ENCODE data around the gene RC3H2.
A peak's percentile ranks its signal among the peaks of the same experiment; 100 is the strongest.

The RC3H2 gene, protein sequence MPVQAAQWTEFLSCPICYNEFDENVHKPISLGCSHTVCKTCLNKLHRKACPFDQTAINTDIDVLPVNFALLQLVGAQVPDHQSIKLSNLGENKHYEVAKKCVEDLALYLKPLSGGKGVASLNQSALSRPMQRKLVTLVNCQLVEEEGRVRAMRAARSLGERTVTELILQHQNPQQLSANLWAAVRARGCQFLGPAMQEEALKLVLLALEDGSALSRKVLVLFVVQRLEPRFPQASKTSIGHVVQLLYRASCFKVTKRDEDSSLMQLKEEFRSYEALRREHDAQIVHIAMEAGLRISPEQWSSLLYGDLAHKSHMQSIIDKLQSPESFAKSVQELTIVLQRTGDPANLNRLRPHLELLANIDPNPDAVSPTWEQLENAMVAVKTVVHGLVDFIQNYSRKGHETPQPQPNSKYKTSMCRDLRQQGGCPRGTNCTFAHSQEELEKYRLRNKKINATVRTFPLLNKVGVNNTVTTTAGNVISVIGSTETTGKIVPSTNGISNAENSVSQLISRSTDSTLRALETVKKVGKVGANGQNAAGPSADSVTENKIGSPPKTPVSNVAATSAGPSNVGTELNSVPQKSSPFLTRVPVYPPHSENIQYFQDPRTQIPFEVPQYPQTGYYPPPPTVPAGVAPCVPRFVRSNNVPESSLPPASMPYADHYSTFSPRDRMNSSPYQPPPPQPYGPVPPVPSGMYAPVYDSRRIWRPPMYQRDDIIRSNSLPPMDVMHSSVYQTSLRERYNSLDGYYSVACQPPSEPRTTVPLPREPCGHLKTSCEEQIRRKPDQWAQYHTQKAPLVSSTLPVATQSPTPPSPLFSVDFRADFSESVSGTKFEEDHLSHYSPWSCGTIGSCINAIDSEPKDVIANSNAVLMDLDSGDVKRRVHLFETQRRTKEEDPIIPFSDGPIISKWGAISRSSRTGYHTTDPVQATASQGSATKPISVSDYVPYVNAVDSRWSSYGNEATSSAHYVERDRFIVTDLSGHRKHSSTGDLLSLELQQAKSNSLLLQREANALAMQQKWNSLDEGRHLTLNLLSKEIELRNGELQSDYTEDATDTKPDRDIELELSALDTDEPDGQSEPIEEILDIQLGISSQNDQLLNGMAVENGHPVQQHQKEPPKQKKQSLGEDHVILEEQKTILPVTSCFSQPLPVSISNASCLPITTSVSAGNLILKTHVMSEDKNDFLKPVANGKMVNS

DNA sequence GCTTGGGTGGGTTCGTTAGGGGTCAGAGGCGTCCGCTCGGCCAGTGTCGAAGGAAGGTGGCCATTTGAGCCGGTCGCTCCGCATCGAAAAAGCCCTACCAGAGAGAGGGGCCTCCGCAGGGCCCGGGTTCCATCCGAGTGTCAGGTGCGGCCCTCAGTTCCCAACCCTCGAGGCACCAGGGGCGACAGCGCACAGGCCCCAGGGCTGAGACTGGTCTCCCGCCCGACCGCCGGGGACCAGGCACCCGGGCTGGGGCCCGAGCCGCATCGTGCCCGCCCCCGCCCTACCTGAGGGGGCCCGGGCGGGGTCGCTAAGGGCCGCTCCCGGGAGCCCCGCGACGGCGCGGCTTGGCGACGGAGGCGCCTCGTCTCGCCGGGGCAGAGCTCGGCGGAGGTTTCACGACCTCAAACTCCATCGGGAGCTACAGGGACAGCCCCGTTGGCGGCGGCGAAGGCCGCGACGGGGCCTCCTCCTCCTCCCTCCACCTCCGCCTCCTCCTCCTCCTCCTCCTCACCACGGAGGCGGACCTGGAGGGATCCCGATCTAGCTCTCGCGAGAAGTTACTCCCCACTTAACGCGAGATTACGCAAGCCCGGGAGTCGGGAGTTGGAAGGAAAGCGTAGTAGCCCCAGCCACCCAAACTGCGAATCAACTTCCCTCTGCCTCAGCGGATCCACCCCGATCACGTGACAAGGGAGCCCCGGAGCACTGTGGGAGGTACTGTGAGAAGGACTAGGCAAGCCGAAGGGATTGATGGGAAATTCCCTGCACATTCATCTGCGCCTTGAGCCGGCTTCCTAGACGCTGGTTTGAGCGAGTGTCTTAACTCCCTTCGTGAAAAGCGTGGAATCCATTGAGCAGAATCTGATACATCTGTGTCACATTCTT, at the start of gene RC3H2:
RC3H2 (minus strand) TSS at position 537 of the 888 bp plus-strand sequence. CDS start 7,850 bp downstream, outside the sequence.
- Histone ChIP-seq H3K27me3 (no peaks in the 10 kb centered on the region), H3K4me1 (ENCODE audit: control insufficient read depth in 1 of 2, insufficient read depth in 1 of 2, low read depth in 1 of 2, low read length in 1 of 2) (peaks cover 27 to 32% of the 10 kb centered on the region in 2 experiments), H3K27ac (peak within 1 kb of the TSS; percentile 96), H3K36me3 (no peaks in the 10 kb centered on the region), H3K9me3 (no peaks in the 10 kb centered on the region), H3K4me3 (ENCODE audit: low read depth in 1 of 2, low read length in 1 of 2) (peak within 1 kb of the TSS; percentile 82 to 93)
- TF ChIP-seq, protein P1, sequence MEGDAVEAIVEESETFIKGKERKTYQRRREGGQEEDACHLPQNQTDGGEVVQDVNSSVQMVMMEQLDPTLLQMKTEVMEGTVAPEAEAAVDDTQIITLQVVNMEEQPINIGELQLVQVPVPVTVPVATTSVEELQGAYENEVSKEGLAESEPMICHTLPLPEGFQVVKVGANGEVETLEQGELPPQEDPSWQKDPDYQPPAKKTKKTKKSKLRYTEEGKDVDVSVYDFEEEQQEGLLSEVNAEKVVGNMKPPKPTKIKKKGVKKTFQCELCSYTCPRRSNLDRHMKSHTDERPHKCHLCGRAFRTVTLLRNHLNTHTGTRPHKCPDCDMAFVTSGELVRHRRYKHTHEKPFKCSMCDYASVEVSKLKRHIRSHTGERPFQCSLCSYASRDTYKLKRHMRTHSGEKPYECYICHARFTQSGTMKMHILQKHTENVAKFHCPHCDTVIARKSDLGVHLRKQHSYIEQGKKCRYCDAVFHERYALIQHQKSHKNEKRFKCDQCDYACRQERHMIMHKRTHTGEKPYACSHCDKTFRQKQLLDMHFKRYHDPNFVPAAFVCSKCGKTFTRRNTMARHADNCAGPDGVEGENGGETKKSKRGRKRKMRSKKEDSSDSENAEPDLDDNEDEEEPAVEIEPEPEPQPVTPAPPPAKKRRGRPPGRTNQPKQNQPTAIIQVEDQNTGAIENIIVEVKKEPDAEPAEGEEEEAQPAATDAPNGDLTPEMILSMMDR (IDR thresholded peaks at IDR 0.05) = peak; percentile 19

DNA sequence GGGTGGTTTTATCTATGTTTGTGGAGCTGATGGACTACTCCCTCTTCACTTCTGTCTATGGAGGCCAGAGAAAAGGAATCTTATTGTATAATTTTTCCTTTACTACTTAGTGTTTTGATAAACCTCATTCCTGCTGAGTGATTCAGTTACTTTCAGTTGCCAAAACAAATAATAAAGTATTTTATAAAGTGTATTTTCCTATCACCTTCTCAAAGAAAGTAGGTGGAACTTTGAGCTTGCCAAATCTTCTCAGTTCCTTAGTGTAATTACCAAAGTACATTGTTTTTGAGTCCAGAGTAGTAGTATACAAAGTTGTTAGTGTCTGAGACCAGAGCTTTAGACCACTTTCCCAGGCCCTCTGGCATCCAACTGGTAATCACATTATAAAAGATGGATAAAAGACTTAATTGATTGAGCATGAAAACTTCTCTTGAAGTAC, 49.1 kb upstream of the RC3H2 start:
- TF ChIP-seq, protein P1 (IDR thresholded peaks at IDR 0.05) = no peak
- H3K4me1 ChIP-seq (ENCODE audit: control insufficient read depth in 1 of 2, insufficient read depth in 1 of 2, low read depth in 1 of 2, low read length in 1 of 2) = peaks cover 0 to 9% of the 10 kb centered on the region in 2 experiments
- H3K9me3 ChIP-seq = no peaks in the 10 kb centered on the region
- H3K36me3 ChIP-seq = no peaks in the 10 kb centered on the region
- no peaks in the 10 kb centered on the region for H3K27me3 ChIP-seq
- no peak overlapping the region for H3K4me3 ChIP-seq (ENCODE audit: low read depth in 1 of 2, low read length in 1 of 2)
- no peak overlapping the region for H3K27ac ChIP-seq

DNA sequence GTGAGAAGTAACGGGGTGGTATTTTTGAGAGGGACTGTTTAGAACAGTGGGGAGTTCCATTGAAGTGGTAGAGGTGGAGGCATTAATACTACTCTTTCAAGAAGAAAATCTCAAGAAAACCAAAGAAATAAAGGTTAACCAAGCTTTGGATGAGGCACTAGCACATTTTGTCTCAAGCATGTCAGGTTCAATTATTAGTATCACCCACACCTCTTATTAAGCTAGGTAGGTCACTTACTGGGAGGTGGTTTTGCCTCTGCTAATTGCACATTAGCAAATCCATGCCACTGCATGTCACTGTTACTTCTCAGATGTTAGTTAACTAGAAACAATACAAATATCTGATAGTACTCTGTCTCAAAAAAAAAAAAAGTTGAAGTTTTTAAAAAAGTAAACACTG, 45.9 kb upstream of the RC3H2 start:
- Histone ChIP-seq H3K36me3 (no peaks in the 10 kb centered on the region), H3K9me3 (no peaks in the 10 kb centered on the region), H3K27ac (no peak overlapping the region), H3K4me1 (ENCODE audit: control insufficient read depth in 1 of 2, insufficient read depth in 1 of 2, low read depth in 1 of 2, low read length in 1 of 2) (peaks cover 0 to 9% of the 10 kb centered on the region in 2 experiments), H3K4me3 (ENCODE audit: low read depth in 1 of 2, low read length in 1 of 2) (no peak overlapping the region), H3K27me3 (no peaks in the 10 kb centered on the region)
- TF ChIP-seq, protein P1 (IDR thresholded peaks at IDR 0.05) = no peak

DNA sequence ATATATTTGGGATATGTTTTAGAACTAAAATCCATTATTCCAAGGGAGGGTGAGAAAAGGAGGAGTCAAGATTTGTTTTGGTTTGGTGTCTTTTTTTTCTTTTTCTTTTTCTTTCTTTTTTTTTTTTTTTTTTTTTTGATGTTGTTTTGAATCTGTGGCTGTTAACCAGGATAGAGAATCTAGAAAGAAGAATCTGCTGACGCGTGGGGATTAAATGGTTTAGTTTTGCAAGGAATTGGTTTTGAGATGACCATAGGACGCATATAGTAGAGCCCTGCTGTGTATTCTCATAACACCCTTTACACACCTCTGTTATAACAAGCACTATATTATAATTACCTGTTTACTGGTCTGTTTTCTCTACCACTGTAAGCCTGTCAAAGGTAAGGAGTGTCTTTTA, 45.1 kb upstream of the RC3H2 start:
- Histone ChIP-seq H3K4me3 (ENCODE audit: low read depth in 1 of 2, low read length in 1 of 2) (no peak overlapping the region), H3K27ac (no peak overlapping the region), H3K4me1 (ENCODE audit: control insufficient read depth in 1 of 2, insufficient read depth in 1 of 2, low read depth in 1 of 2, low read length in 1 of 2) (peaks cover 0 to 9% of the 10 kb centered on the region in 2 experiments), H3K9me3 (no peaks in the 10 kb centered on the region), H3K27me3 (no peaks in the 10 kb centered on the region), H3K36me3 (no peaks in the 10 kb centered on the region)
- TF ChIP-seq, protein P1 (IDR thresholded peaks at IDR 0.05) = no peak

Data from neutrophil (primary cell).